ENCODE measurements around the gene SPATA19.
"Not testable (repeated sequence)": the region's sequence is repeated elsewhere in the genome, so short reads cannot be mapped to it uniquely, and the experiment has no call there.

The SPATA19 gene, protein sequence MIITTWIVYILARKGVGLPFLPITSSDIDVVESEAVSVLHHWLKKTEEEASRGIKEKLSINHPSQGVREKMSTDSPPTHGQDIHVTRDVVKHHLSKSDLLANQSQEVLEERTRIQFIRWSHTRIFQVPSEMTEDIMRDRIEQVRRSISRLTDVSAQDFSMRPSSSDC

DNA sequence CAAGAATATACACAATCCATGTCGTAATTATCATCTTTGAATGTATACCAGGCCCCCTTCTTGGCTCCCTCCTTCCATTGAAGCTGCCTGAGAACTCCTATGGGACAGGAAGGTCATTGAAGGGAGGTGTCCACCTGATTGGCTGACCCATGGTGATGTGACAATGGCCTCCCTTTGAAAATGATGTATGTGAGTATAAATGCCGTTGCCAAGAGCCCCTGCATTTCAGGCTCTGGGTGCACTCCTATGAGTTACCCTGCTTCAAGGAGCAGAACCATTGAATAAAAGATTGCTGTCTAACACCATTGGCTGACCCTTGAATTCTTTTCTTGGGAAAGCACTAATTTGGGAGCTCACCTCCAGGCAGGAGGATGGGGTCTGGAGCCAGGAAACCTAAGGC is at the start of gene SPATA19:
TSS of gene SPATA19 (minus strand) at position 101 of the 400 bp plus-strand sequence. CDS start at position 34, 67 bp downstream.
- no peak for DNase-seq (ENCODE audit: low read depth)

DNA sequence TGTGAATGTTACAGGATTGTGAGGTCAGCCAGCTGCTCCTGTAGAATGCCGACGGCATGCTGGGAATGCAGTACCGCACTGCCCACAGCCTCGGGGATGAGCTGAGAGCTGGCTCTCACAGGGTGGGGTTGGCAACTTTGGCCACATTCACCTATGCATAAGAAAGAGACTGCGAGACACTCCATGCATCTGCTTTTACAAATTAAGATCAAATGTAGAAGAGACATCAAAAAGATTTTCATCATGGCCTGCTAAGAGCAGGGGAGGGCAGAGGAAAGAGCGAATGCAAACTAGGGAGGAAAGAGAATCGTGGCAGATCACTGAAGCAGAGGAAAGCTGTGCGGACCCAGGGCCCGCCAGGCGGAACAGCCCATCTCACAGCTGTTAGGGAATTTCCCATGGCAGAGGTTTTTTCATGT is 49.8 kb upstream of the SPATA19 start:
- DNase-seq (ENCODE audit: low read depth), result no peak

DNA sequence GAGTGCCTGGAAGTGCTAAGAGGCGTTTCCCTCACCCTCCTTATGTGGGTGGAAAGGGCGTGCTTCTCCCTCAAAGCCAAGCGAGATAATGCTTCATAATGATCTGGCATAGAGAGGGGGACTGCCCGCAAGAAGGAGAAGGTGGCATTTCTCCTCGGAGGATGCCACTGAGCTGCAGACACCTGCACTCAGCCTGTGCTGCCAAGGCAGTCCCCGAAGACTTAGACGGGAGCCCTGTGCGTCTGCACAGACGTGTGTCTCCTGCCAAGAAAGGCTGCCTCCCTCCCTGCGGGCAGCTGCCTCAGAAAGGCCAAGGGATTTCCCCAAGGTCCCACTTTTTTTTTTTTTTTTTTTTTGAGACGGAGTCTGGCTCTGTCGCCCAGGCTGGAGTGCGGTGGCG is 48.1 kb upstream of the SPATA19 start:
- DNase-seq (ENCODE audit: low read depth), result no peak

DNA sequence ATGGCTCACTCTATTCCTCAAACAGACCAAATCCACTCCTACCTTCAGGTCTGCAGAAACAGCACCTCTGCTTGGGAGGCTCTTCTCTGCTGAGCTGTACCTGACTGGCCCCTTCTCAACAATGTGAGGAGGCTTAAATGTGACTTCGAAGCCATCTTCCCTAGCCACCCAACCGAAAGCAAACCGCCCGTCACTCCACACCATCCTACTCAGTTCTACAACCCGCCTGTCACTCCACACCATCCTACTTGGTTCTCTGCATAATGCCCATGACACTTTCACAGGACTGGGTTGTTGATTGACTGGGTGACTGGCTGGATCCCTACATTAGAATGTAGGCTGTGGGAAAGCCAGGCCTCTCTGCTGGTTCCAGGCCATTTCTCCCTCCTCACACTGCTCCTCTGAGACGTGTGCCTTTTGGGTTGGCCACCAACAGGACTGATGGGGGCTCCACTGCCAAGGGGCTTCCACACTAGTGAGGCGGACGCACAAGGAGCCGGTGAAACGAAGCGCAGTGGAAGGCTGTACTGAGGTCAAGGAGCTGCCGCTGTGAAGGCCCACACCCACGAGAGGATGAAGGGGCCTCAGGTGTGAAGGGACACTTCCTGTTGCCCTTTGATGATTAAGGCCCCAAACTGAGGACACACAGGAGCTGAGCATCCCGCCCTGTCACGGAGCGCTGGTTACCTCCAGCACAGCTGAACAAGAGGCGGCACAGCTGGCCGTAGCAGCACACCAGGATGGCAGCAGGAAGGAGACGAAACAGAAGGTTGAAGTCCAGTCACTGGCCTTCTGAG is 47.5 kb upstream of the SPATA19 start:
- DNase-seq (ENCODE audit: low read depth), result no peak

DNA sequence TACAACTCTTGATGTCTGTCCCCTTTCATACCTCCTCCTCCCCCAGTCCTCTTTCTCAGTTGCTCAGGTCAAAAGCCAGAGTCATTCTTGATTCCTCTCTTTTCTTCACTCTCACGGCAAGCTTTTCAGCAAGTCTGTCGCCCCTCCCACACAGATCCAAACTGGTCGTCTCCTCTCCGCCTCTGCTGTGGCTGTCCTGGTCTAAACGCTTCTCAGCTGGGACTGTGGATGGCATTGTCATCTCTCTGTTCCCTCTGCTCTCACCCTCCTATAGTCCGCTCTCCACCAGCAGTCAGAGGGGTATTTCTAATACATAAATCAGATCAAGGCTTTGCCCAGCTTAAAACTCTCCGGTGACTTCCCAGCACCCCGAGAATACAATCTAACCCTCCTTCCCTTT is 46.8 kb upstream of the SPATA19 start:
- DNase-seq (ENCODE audit: low read depth), result no peak

DNA sequence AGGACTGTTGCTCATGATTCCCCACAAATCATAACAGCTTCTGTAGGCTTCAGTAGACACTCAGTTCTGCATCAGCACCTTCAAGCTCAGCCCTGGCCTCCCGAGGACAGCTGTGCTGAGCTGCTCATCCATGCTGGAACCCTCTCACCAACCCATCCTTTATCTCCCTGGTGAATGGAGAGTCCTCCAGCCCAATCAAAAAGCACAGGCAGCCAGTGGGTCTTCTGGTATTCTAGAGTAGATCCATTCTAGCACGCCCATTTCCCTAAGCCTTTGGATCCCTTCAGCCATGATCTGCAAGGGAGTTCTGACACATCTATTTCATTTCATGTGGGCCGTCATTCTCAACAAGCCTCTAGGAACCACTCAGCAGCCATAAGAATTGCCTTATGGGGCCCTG is 44.6 kb upstream of the SPATA19 start:
- no peak for DNase-seq (ENCODE audit: low read depth)

DNA sequence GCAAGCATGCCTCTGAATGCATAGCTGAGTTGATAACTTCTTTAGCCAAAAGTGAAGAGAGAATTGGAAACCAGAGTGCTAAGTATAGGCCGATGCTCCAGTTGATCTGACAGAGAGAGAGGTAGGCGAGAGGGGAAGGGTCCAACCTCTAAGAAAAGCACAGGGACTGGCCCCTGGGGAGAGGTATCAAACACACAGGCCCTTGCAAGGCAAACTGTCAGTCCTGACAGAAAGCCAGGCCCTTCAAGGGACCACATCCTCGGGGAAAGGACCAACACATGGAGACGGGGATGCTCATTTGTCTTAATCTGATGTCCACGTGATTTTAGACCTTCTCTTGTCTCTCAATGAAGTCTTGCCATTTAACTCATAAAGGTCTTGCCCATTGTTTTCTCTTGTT is 43.9 kb upstream of the SPATA19 start:
- DNase-seq (ENCODE audit: low read depth), result no peak

DNA sequence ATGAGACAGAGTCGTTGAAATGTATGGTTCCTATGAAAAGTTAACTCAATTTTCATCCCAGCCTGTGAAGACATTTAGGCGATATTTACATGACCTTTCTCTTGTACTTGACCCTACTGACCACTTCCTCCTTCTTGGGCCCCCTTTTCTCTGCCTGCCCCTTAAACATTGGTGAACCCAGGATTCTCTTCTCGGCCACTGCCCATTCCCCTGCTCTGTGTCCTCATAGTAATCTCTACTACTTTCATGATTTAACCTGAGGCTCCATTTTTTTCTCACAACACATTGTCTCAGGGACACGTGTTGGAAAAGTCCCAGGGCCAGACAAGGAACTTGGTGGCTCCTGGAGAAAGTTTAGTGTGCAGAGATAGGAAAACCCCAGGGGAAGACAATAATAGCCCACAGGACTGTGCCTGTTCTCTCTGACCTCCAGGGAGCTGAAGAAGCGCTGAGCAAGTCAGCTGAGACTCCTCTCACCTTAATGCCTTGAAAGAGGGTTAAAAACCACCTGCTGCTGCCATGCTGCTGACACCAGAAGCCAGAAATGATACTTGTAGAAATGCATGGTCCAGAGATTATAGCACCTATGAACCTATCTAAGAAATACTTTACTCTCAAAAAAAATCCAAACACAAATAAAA is 42.5 kb upstream of the SPATA19 start:
- no peak for DNase-seq (ENCODE audit: low read depth)

DNA sequence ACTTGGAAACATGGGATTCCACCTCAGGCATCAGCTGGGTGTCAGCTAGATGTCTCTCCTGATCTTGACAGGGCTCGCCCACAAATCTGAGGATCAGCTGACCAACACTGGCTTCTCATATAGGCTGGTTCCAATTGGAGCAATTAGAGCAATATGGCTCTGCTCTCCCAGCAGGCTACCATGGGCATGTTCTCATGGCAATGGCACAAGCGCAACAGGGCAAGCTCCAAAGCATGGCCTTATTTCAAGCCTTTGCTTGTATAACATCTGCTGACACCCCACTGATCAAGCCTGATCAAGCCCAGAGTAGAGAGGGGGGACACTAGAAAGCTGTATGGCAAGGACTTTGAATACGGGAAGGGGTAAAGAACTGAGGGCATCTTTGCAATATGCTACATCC is 40.7 kb upstream of the SPATA19 start:
- no peak for DNase-seq (ENCODE audit: low read depth)

DNA sequence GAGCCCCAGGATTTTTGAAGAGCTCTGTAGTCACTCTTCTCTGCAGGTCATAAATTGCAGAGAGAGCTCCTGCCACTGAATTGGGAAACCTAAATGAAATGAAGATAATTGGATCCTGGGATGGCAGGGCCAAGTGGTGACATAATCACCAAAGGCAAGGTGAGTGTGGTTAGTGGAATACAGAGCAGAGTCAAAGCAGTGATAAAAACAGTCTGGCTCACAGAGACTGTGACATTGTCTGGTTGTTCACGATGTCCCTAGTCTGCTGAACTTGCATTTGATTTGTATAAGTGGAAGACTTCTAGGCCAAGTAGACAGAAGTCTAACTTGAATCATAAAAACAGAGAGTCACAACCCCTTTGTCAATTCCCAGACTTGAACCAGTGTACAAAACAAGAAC is 26.8 kb upstream of the SPATA19 start:
- no peak for DNase-seq (ENCODE audit: low read depth)

DNA sequence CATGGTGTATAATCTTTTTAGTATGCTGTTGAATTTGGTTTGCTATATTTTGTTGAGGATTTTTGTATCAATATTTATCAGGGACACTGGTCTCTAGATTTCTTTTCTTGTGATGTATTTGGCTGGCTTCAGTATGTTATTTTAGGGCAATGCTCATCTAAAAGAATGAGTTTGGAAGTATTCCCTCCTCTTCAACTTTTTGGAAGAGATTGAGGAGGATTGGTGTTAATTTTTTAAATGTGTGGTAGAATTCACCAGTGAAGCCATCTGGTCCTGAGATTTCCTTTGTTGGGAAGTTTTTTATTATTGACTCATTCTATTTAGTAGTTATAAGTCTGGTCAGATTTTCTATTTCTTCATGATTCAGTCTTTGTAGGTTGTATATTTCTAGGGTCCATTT is 22.1 kb upstream of the SPATA19 start:
- DNase-seq (ENCODE audit: low read depth), result no peak

DNA sequence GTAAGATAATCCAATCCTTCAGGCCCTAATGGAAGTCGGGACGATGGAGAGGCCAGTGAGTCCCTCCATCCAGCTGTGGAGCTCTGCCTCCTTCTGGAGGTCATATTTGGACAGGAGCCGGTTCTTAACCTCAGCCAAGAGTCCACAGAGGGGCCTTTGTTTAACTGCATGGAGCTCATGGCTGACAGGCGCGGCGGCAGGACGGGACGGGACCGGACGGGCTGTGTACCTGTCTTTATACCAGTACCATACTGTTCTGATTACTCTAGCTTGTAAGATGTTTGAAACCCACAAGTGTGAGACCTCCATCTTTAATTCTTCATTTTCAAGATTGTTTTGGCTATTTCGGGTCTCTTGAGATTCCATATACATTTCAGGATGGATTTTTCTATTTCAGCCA is 20.2 kb upstream of the SPATA19 start:
- DNase-seq (ENCODE audit: low read depth), result no peak

DNA sequence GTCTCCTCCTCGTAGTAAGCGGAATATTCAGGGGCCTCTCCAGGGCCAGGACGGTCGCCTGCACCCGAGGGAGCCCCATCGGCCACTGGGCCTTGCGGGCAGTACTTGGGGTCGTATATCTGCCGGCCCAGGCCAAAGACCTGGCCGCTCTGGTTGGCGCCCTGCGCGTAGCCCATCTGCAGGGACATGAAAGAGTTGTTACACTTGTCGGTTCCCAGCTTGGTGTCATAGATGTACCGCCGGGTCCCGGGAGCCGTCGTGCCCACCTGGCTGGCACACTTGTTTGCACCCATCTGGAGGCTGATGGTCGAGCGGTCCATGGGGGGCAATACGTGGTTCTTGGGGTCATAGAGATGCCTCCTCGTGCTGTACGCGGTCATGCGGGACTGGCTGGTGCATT is 19.4 kb upstream of the SPATA19 start:
- no peak for DNase-seq (ENCODE audit: low read depth)

DNA sequence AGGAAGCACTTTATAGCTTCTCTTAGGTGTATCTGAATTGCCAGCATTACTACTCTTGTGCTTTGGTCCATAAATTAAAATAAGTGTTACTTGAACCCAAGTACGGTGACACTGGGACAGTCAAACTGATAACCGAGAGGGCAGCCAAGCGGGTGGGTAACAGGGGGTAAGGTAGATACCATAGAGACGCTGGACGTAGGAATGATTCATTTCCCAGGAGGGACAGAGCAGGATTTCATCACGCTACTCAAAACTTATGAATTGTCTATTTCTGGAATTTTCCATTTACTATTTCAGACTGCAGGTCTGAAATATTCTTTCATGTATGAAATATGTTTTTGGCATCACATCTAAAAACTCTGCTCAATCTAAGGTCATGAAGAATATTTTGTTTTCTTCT is 14.8 kb upstream of the SPATA19 start:
- no peak for DNase-seq (ENCODE audit: low read depth)

DNA sequence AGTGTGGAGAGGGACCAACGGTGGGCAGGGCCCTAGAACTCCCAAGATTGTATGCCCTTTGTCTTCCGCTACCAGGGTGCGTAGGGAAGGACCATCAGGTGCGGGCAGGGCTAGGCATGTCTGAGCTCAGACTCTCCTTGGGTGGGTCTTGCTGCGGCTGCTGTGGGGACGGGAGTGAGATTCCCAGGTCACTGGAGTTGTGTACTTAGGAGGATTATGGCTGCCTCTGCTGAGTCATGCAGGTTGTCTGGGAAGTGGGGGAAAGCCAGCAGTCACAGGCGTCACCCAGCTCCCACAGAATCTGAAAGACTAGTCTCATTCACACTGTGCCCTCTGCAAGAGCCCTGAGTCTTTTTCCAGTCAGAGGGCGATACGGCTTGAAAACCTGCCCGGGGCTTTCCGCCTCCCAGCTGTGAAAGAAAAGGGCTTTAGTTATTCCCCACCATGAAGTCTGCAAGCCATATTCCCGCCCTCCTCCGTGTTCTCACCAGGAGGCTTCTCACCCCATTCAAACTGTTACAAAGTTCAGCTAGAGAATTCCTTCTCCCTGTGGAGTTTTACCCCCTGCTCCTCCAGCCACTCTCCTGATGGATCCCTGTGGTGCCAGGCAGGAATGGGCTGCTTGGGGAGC is 9.1 kb upstream of the SPATA19 start:
- DNase-seq (ENCODE audit: low read depth), result not testable (repeated sequence)

DNA sequence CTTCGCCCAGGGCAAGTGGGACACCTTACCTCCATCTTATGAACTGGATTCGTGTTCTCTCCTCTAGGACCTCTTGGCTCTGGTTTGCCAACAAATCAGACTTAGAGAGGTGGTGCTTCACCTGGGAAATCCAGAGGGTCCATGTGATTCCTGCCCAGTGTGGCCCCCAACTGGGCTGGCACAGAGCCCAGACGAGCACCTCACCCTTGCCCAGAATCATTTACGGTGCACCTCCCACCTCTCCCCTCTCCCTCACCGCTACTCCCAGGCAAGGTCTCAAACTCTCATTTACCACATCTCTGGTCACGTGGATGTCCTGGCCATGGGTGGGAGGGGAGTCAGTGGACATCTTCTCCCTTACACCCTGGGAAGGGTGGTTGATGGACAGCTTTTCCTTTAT is 1.1 kb downstream of the SPATA19 start:
- no peak for DNase-seq (ENCODE audit: low read depth)

DNA sequence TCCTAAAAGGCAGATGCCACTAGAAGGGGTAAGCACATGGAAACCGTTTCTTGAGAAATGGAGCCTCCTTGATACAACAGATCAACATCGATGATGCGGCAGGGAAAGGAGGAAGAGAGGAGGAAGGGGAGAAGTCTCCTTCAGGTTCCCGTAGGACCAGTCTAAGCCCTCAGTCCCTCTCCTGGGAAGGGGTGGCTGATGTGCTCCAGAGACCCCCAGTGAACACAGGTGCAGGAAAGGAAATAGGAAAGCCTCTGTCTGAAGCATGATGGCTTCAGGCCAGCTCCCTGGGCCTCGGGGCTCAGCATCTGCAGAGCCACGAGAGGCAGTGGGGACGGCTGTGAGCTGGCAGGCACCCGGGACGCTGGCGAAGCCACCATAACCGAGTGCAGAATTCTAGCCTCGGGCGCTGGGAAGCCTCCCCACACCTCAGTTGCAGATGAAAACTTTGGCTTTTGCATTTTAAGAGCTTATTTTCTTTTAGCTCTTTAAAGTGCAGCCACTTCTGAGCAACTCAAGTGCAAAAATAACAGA is 1.8 kb downstream of the SPATA19 start:
- no peak for DNase-seq (ENCODE audit: low read depth)

DNA sequence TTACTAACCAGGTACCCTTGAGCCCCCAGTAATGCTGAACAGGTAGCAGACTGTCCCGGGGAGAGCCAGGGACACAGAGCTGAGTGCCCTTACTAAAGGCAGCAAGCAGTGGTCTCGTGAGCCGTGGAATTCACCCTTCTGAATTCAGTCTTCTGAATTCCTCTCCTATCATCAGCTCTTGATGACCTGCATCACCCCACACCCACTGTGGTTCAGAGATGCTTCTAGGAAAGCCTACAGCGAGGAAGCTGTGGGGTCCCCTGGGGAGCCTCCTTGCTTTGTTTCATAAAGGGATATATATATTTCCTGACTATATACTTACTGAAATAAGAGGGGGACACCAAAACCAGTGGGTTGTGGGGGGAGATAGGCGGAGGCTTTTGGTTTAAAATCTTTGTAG is 2.6 kb downstream of the SPATA19 start:
- no peak for DNase-seq (ENCODE audit: low read depth)

DNA sequence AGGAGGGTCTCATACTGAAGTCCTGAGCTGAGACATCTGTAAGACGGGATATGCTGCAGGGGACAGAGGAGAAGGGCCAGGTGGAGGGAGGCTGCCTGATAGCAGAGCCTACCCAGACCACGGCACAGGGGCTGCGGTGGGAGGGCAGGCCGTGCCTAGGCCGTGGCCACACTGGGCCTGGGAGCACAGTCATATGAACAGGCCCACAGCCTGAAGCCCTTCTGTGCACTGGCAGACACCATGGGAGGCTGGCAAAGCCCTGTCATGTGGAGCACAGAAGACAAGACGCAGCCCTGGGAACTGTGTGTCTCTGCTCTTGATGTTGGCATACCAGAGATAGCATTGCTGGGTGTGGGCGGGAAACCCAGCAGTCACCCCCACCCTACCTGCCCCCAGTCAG is 3.3 kb downstream of the SPATA19 start:
- no peak for DNase-seq (ENCODE audit: low read depth)

DNA sequence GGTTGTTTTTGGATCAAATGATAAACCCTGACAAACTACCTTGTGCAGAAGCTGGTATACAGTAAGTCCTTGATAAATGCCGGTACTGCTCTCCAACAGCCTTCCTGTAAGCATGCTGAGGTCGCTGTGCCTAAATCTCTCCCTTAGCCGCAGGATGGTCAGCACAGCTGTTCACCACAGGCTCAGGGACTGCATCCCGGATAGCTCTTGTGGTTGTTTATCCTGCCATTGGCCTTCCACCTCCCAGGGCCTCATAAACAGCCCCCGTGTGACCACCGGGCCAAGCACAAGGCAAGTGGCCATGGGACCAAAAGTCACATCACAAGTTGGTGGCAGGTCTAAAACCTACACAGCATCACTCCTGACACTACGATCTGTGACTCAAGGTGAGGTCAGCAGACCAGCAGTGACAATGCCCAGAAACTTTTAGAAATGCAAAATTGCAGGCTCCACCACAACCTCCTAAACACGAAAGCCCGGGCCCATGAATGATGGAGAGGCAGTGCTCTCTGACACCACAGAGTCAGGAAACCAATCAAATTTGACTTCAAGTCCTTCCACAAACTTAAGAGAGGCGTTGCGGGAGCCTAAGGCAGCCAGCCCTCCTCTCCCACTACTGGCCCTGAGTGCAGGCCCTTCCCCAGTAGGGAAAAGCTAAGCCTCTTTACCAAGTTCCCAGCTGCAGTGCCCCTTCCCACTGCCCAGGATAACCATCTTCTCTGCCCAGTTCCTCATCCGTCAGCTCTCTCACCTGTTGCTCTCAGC is 3.9 kb downstream of the SPATA19 start:
- DNase-seq (ENCODE audit: low read depth), result no peak

DNA sequence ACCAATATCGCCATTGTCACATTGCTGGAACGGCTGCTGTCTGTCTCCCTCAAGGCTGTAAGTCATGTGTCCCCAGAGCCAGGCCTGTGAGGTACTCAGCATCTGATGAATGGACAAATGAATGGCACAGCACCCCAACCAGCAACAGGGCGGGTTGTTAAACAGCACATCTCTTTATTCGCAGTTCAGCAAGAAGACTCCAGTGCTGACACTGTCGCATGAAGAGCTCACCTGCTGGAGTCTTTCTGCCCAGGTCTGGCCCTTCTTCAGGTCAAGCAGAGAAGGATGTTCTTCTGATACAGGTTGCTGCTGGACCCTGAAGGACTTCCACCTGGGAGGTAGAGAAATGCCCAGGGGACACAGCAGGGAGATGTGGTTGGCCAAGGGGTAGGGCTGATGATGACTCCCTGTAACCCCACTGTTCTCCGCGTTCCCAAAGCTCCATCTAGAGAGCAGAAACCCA is 4.8 kb downstream of the SPATA19 start:
- DNase-seq (ENCODE audit: low read depth), result no peak

All from stimulated activated CD8-positive, alpha-beta memory T cell treated with anti-CD3 and anti-CD28 coated beads, Interleukin-7, amount 100 ng/mL, for 24 hours (primary cell).